ENCODE measurements around the gene CDH22.

The CDH22 gene

GRCh38 chr20:46161921-46162320 lies 146.4 kb downstream of the CDH22 start:
- Histone ChIP-seq H3K36me3 (no peaks in the 10 kb centered on the region), H3K27me3 (peaks cover 49% of the 10 kb centered on the region), H3K27ac (no peak overlapping the region), H3K9me3 (no peaks in the 10 kb centered on the region), H3K4me1 (ENCODE audit: control insufficient read depth in 1 of 2, insufficient read depth in 1 of 2, low read depth in 1 of 2, low read length in 1 of 2) (no peaks in the 10 kb centered on the region), H3K4me3 (ENCODE audit: low read depth in 1 of 2, low read length in 1 of 2) (no peak overlapping the region)
- TF ChIP-seq CTCF (IDR thresholded peaks at IDR 0.05), result no peak

GRCh38 chr20:46160661-46161060 lies 147.6 kb downstream of the CDH22 start:
- Histone ChIP-seq H3K36me3 (no peaks in the 10 kb centered on the region), H3K27me3 (peaks cover 48% of the 10 kb centered on the region), H3K4me1 (ENCODE audit: control insufficient read depth in 1 of 2, insufficient read depth in 1 of 2, low read depth in 1 of 2, low read length in 1 of 2) (no peaks in the 10 kb centered on the region), H3K27ac (no peak overlapping the region), H3K9me3 (no peaks in the 10 kb centered on the region), H3K4me3 (ENCODE audit: low read depth in 1 of 2, low read length in 1 of 2) (no peak overlapping the region)
- no peak for TF ChIP-seq CTCF (IDR thresholded peaks at IDR 0.05)

- H3K4me1 ChIP-seq (ENCODE audit: control insufficient read depth in 1 of 2, insufficient read depth in 1 of 2, low read depth in 1 of 2, low read length in 1 of 2), result no peaks in the 10 kb centered on the region
- H3K9me3 ChIP-seq, result no peaks in the 10 kb centered on the region
- H3K27me3 ChIP-seq, result peaks cover 54% of the 10 kb centered on the region
- no peaks in the 10 kb centered on the region for H3K36me3 ChIP-seq
- no peak overlapping the region for H3K27ac ChIP-seq
- no peak for TF ChIP-seq CTCF (IDR thresholded peaks at IDR 0.05)
- no peak overlapping the region for H3K4me3 ChIP-seq (ENCODE audit: low read depth in 1 of 2, low read length in 1 of 2)
Measured at GRCh38 chr20:46159101-46159897, 149.0 kb downstream of the CDH22 start.

GRCh38 chr20:46158476-46158987 lies 149.8 kb downstream of the CDH22 start:
- Histone ChIP-seq H3K4me3 (ENCODE audit: low read depth in 1 of 2, low read length in 1 of 2) (no peak overlapping the region), H3K27me3 (peaks cover 55% of the 10 kb centered on the region), H3K27ac (no peak overlapping the region), H3K36me3 (no peaks in the 10 kb centered on the region), H3K4me1 (ENCODE audit: control insufficient read depth in 1 of 2, insufficient read depth in 1 of 2, low read depth in 1 of 2, low read length in 1 of 2) (no peaks in the 10 kb centered on the region), H3K9me3 (no peaks in the 10 kb centered on the region)
- no peak for TF ChIP-seq CTCF (IDR thresholded peaks at IDR 0.05)

- TF ChIP-seq CTCF (IDR thresholded peaks at IDR 0.05), result no peak
- Histone ChIP-seq H3K9me3 (no peaks in the 10 kb centered on the region), H3K36me3 (no peaks in the 10 kb centered on the region), H3K4me1 (ENCODE audit: control insufficient read depth in 1 of 2, insufficient read depth in 1 of 2, low read depth in 1 of 2, low read length in 1 of 2) (no peaks in the 10 kb centered on the region), H3K27me3 (peaks cover 59% of the 10 kb centered on the region), H3K27ac (no peak overlapping the region), H3K4me3 (ENCODE audit: low read depth in 1 of 2, low read length in 1 of 2) (no peak overlapping the region)
Measured at GRCh38 chr20:46157625-46158024, 150.7 kb downstream of the CDH22 start.

Data from neutrophil (primary cell).